CD4-positive, alpha-beta T cell treated with Interleukin-2 at 100 ng/mL for 4 hours (primary cell): Measurements from ENCODE around the gene KIF13A.
"Not testable (repeated sequence)": the region's sequence is repeated elsewhere in the genome, so short reads cannot be mapped to it uniquely, and the experiment has no call there.

ENCODE experiments used
- DNase-seq: peaks from one replicate; pipeline ENCODE4 v3.0.0-alpha.2; 2020; ENCODE audit warnings: low spot score

The KIF13A gene

GRCh38 chr6:17932330-17932852 is 55.0 kb downstream of the KIF13A start:
- no peak for DNase-seq

- no peak for DNase-seq
These were observed 56.2 kb downstream of the KIF13A start for GRCh38 chr6:17931227-17931626.

- DNase-seq, result no peak
These were observed 57.0 kb downstream of the KIF13A start for GRCh38 chr6:17930321-17930993.

GRCh38 chr6:17928514-17929430 is 58.7 kb downstream of the KIF13A start:
- DNase-seq, result no peak

- DNase-seq, result no peak
These were observed 59.7 kb downstream of the KIF13A start for GRCh38 chr6:17927705-17928104.

- DNase-seq, result no peak
These were observed 64.0 kb downstream of the KIF13A start for GRCh38 chr6:17923401-17923863.

GRCh38 chr6:17921454-17921853 is 66.0 kb downstream of the KIF13A start:
- DNase-seq, result no peak

GRCh38 chr6:17919496-17919895 is 67.9 kb downstream of the KIF13A start:
- DNase-seq, result no peak

- no peak for DNase-seq
These were observed 69.3 kb downstream of the KIF13A start for GRCh38 chr6:17917837-17918763.

GRCh38 chr6:17914651-17915050 is 72.8 kb downstream of the KIF13A start:
- DNase-seq, result no peak

- no peak for DNase-seq
These were observed 74.9 kb downstream of the KIF13A start for GRCh38 chr6:17912521-17912920.

- DNase-seq, result not testable (repeated sequence)
These were observed 75.8 kb downstream of the KIF13A start for GRCh38 chr6:17911656-17912055.

- DNase-seq, result no peak
These were observed 77.2 kb downstream of the KIF13A start for GRCh38 chr6:17910189-17910588.

GRCh38 chr6:17908831-17909230 is 78.6 kb downstream of the KIF13A start:
- DNase-seq, result no peak

GRCh38 chr6:17907406-17908229 is 79.8 kb downstream of the KIF13A start:
- DNase-seq, result peak; percentile 9

- no peak for DNase-seq
These were observed 81.5 kb downstream of the KIF13A start for GRCh38 chr6:17905611-17906592.

- DNase-seq, result no peak
These were observed 82.8 kb downstream of the KIF13A start for GRCh38 chr6:17904491-17905120.

- no peak for DNase-seq
These were observed 84.5 kb downstream of the KIF13A start for GRCh38 chr6:17902974-17903373.

- DNase-seq, result no peak
These were observed 85.9 kb downstream of the KIF13A start for GRCh38 chr6:17901493-17901892.
